ENCODE results near the gene SIRT3.
"Not testable (repeated sequence)": the region's sequence is repeated elsewhere in the genome, so short reads cannot be mapped to it uniquely, and the experiment has no call there.

The SIRT3 gene

GRCh38 chr11:197741-198235 lies 38.4 kb downstream of the SIRT3 start:
- peaks cover 3% of the 10 kb centered on the region for H3K36me3 ChIP-seq (ENCODE audit: insufficient read depth, low read length)
- H2AFZ ChIP-seq (ENCODE audit: low read depth, low read length), result no peak overlapping the region
- H3K9me3 ChIP-seq (ENCODE audit: low read length), result no peaks in the 10 kb centered on the region
- no peaks in the 10 kb centered on the region for H3K27me3 ChIP-seq (ENCODE audit: insufficient read depth, low read length)
- H3K4me3 ChIP-seq (ENCODE audit: low read length), result no peak overlapping the region
- no peaks in the 10 kb centered on the region for H3K4me1 ChIP-seq (ENCODE audit: insufficient read depth, low read length)

GRCh38 chr11:196786-197731 lies 39.1 kb downstream of the SIRT3 start:
- H3K27me3 ChIP-seq (ENCODE audit: insufficient read depth, low read length), result no peaks in the 10 kb centered on the region
- H3K4me1 ChIP-seq (ENCODE audit: insufficient read depth, low read length), result no peaks in the 10 kb centered on the region
- H3K36me3 ChIP-seq (ENCODE audit: insufficient read depth, low read length), result peaks cover 3% of the 10 kb centered on the region
- no peak overlapping the region for H2AFZ ChIP-seq (ENCODE audit: low read depth, low read length)
- H3K4me3 ChIP-seq (ENCODE audit: low read length), result no peak overlapping the region
- no peaks in the 10 kb centered on the region for H3K9me3 ChIP-seq (ENCODE audit: low read length)

GRCh38 chr11:193481-193880 lies 42.7 kb downstream of the SIRT3 start:
- H3K9me3 ChIP-seq (ENCODE audit: low read length); H3K4me1 ChIP-seq (ENCODE audit: insufficient read depth, low read length); H3K4me3 ChIP-seq (ENCODE audit: low read length); H3K27me3 ChIP-seq (ENCODE audit: insufficient read depth, low read length); H2AFZ ChIP-seq (ENCODE audit: low read depth, low read length); H3K36me3 ChIP-seq (ENCODE audit: insufficient read depth, low read length): not testable (repeated sequence)

- H3K9me3 ChIP-seq (ENCODE audit: low read length); H3K27me3 ChIP-seq (ENCODE audit: insufficient read depth, low read length); H3K4me1 ChIP-seq (ENCODE audit: insufficient read depth, low read length); H3K4me3 ChIP-seq (ENCODE audit: low read length); H2AFZ ChIP-seq (ENCODE audit: low read depth, low read length); H3K36me3 ChIP-seq (ENCODE audit: insufficient read depth, low read length): not testable (repeated sequence)
These were observed 43.4 kb downstream of the SIRT3 start, which contains the start of gene SCGB1C1 for GRCh38 chr11:192674-193128. Gene SCGB1C1, plus strand, starts transcription at chr11:193078. Its CDS starts 22 bp downstream, at chr11:193100.

GRCh38 chr11:191490-192478 lies 44.4 kb downstream of the SIRT3 start:
- not testable (repeated sequence) for H3K9me3 ChIP-seq (ENCODE audit: low read length)

GRCh38 chr11:190546-190945 lies 45.6 kb downstream of the SIRT3 start:
- H3K4me3 ChIP-seq (ENCODE audit: low read length); H3K4me1 ChIP-seq (ENCODE audit: insufficient read depth, low read length); H3K27me3 ChIP-seq (ENCODE audit: insufficient read depth, low read length); H2AFZ ChIP-seq (ENCODE audit: low read depth, low read length); H3K36me3 ChIP-seq (ENCODE audit: insufficient read depth, low read length); H3K9me3 ChIP-seq (ENCODE audit: low read length): not testable (repeated sequence)

More at GRCh38 chr11:191490-192478, 44.4 kb downstream of the SIRT3 start:
- not testable (repeated sequence) for H3K4me1 ChIP-seq (ENCODE audit: insufficient read depth, low read length); H2AFZ ChIP-seq (ENCODE audit: low read depth, low read length); H3K36me3 ChIP-seq (ENCODE audit: insufficient read depth, low read length); H3K27me3 ChIP-seq (ENCODE audit: insufficient read depth, low read length); H3K4me3 ChIP-seq (ENCODE audit: low read length)

- not testable (repeated sequence) for H3K9me3 ChIP-seq (ENCODE audit: low read length); H2AFZ ChIP-seq (ENCODE audit: low read depth, low read length); H3K4me3 ChIP-seq (ENCODE audit: low read length); H3K36me3 ChIP-seq (ENCODE audit: insufficient read depth, low read length); H3K4me1 ChIP-seq (ENCODE audit: insufficient read depth, low read length); H3K27me3 ChIP-seq (ENCODE audit: insufficient read depth, low read length)
These were observed 46.3 kb downstream of the SIRT3 start for GRCh38 chr11:189843-190311.

GRCh38 chr11:189200-189783 lies 46.9 kb downstream of the SIRT3 start:
- H2AFZ ChIP-seq (ENCODE audit: low read depth, low read length); H3K36me3 ChIP-seq (ENCODE audit: insufficient read depth, low read length); H3K4me1 ChIP-seq (ENCODE audit: insufficient read depth, low read length); H3K9me3 ChIP-seq (ENCODE audit: low read length); H3K27me3 ChIP-seq (ENCODE audit: insufficient read depth, low read length); H3K4me3 ChIP-seq (ENCODE audit: low read length): not testable (repeated sequence)

GRCh38 chr11:180242-180641 lies 55.9 kb downstream of the SIRT3 start:
- not testable (repeated sequence) for H3K36me3 ChIP-seq (ENCODE audit: insufficient read depth, low read length); H2AFZ ChIP-seq (ENCODE audit: low read depth, low read length); H3K4me1 ChIP-seq (ENCODE audit: insufficient read depth, low read length); H3K4me3 ChIP-seq (ENCODE audit: low read length); H3K9me3 ChIP-seq (ENCODE audit: low read length); H3K27me3 ChIP-seq (ENCODE audit: insufficient read depth, low read length)
